ENCODE measurements around the gene SH3PXD2A. TPM values are rescaled to one million over a fixed set of nuclear protein-coding genes. Genes with fewer than 3 reads are reported as not detected.

Gene SH3PXD2A
- total RNA-seq, 1 donor from 2014 or later, result 17.3 TPM

GRCh38 chr10:103570844-103571655 lies 284.3 kb downstream of the SH3PXD2A start:
- Histone ChIP-seq H3K36me3 (ENCODE audit: insufficient read depth, low read length) (no peaks in the 10 kb centered on the region), H3K27me3 (ENCODE audit: insufficient read depth, low read length) (peaks cover 54% of the 10 kb centered on the region), H3K79me2 (ENCODE audit: insufficient read depth, low read length) (no peaks in the 10 kb centered on the region), H3K9me3 (ENCODE audit: insufficient read depth, low read depth, low read length) (no peaks in the 10 kb centered on the region), H3K9ac (ENCODE audit: low read length) (no peak overlapping the region), H3K4me1 (ENCODE audit: insufficient read depth, low read length) (no peaks in the 10 kb centered on the region), H3K27ac (ENCODE audit: low read depth, low read length) (no peak overlapping the region), H3K4me3 (ENCODE audit: insufficient read depth, low read depth, low read length) (no peak overlapping the region), H2AFZ (ENCODE audit: low read depth, low read length) (no peak overlapping the region), H4K20me1 (ENCODE audit: insufficient read depth, low read length) (no peaks in the 10 kb centered on the region), H3K4me2 (ENCODE audit: low read length) (no peak overlapping the region)
- no peak overlapping the region for H3K27ac Mint-ChIP-seq (ENCODE audit: unreplicated experiment)
- TF ChIP-seq EZH2 (IDR thresholded peaks at IDR 0.05; ENCODE audit: insufficient read depth, low read length) (no peak), CTCF (IDR thresholded peaks at IDR 0.05; ENCODE audit: insufficient read depth, low read depth, low read length) (no peak)
- peaks cover 1% of the 10 kb centered on the region for H3K36me3 Mint-ChIP-seq (ENCODE audit: low read depth, unreplicated experiment)
- DNase-seq (ENCODE audit: low read depth) (no peak), FAIRE-seq (no peak)
- peaks cover 68% of the 10 kb centered on the region for H3K27me3 Mint-ChIP-seq (ENCODE audit: low read depth, unreplicated experiment)
- no peaks in the 10 kb centered on the region for H3K4me1 Mint-ChIP-seq (ENCODE audit: low read depth, unreplicated experiment)
- no peak overlapping the region for H3K4me3 Mint-ChIP-seq (ENCODE audit: unreplicated experiment)
- H3K9me3 Mint-ChIP-seq (ENCODE audit: unreplicated experiment), result peaks cover 3% of the 10 kb centered on the region

GRCh38 chr10:103569896-103570295 lies 285.5 kb downstream of the SH3PXD2A start:
- peaks cover 65% of the 10 kb centered on the region for H3K27me3 Mint-ChIP-seq (ENCODE audit: low read depth, unreplicated experiment)
- Histone ChIP-seq H3K27ac (ENCODE audit: low read depth, low read length) (no peak overlapping the region), H3K9me3 (ENCODE audit: insufficient read depth, low read depth, low read length) (no peaks in the 10 kb centered on the region), H4K20me1 (ENCODE audit: insufficient read depth, low read length) (no peaks in the 10 kb centered on the region), H3K27me3 (ENCODE audit: insufficient read depth, low read length) (peaks cover 63% of the 10 kb centered on the region), H3K4me2 (ENCODE audit: low read length) (no peak overlapping the region), H3K79me2 (ENCODE audit: insufficient read depth, low read length) (no peaks in the 10 kb centered on the region), H3K4me3 (ENCODE audit: insufficient read depth, low read depth, low read length) (no peak overlapping the region), H3K9ac (ENCODE audit: low read length) (no peak overlapping the region), H3K36me3 (ENCODE audit: insufficient read depth, low read length) (no peaks in the 10 kb centered on the region), H3K4me1 (ENCODE audit: insufficient read depth, low read length) (no peaks in the 10 kb centered on the region), H2AFZ (ENCODE audit: low read depth, low read length) (no peak overlapping the region)
- no peaks in the 10 kb centered on the region for H3K36me3 Mint-ChIP-seq (ENCODE audit: low read depth, unreplicated experiment)
- H3K4me1 Mint-ChIP-seq (ENCODE audit: low read depth, unreplicated experiment), result no peaks in the 10 kb centered on the region
- FAIRE-seq (no peak), DNase-seq (ENCODE audit: low read depth) (no peak)
- peaks cover 2% of the 10 kb centered on the region for H3K9me3 Mint-ChIP-seq (ENCODE audit: unreplicated experiment)
- no peak overlapping the region for H3K27ac Mint-ChIP-seq (ENCODE audit: unreplicated experiment)
- H3K4me3 Mint-ChIP-seq (ENCODE audit: unreplicated experiment), result no peak overlapping the region
- TF ChIP-seq EZH2 (IDR thresholded peaks at IDR 0.05; ENCODE audit: insufficient read depth, low read length) (no peak), CTCF (IDR thresholded peaks at IDR 0.05; ENCODE audit: insufficient read depth, low read depth, low read length) (no peak)

DNA sequence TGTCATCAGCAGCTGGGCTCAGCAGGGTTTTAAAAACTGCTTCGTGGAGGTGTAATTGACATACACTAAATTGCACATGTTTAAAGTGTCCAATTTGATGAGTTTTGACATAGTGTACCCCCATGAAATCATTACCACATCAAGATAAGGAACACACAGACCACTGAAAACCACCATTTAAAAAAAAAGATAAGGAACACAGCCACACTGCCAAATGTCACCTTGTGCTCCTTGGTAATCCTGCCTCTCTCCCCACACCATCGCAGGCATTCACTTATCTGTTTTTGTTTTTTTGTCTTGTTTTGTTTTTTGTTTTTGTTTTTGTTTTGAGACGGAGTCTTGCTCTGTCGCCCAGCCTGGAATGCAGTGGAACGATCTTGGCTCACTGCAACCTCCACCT lies 286.9 kb downstream of the SH3PXD2A start:
- Mint-ChIP-seq H3K27me3 (ENCODE audit: low read depth, unreplicated experiment) (peaks cover 58% of the 10 kb centered on the region), H3K36me3 (ENCODE audit: low read depth, unreplicated experiment) (no peaks in the 10 kb centered on the region), H3K4me3 (ENCODE audit: unreplicated experiment) (no peak overlapping the region), H3K27ac (ENCODE audit: unreplicated experiment) (no peak overlapping the region), H3K9me3 (ENCODE audit: unreplicated experiment) (peaks cover 2% of the 10 kb centered on the region), H3K4me1 (ENCODE audit: low read depth, unreplicated experiment) (no peaks in the 10 kb centered on the region)
- no peak overlapping the region for H3K9ac ChIP-seq (ENCODE audit: low read length)
- peaks cover 67% of the 10 kb centered on the region for H3K27me3 ChIP-seq (ENCODE audit: insufficient read depth, low read length)
- no peak overlapping the region for H3K27ac ChIP-seq (ENCODE audit: low read depth, low read length)
- H3K9me3 ChIP-seq (ENCODE audit: insufficient read depth, low read depth, low read length), result no peaks in the 10 kb centered on the region
- no peak overlapping the region for H3K4me2 ChIP-seq (ENCODE audit: low read length)
- no peak for DNase-seq (ENCODE audit: low read depth)
- no peaks in the 10 kb centered on the region for H3K36me3 ChIP-seq (ENCODE audit: insufficient read depth, low read length)
- TF ChIP-seq EZH2 (IDR thresholded peaks at IDR 0.05; ENCODE audit: insufficient read depth, low read length), result no peak
- no peak for TF ChIP-seq CTCF (IDR thresholded peaks at IDR 0.05; ENCODE audit: insufficient read depth, low read depth, low read length)
- peaks cover 5% of the 10 kb centered on the region for H4K20me1 ChIP-seq (ENCODE audit: insufficient read depth, low read length)
- no peaks in the 10 kb centered on the region for H3K4me1 ChIP-seq (ENCODE audit: insufficient read depth, low read length)
- H2AFZ ChIP-seq (ENCODE audit: low read depth, low read length), result no peak overlapping the region
- H3K4me3 ChIP-seq (ENCODE audit: insufficient read depth, low read depth, low read length), result no peak overlapping the region
- no peak for FAIRE-seq
- H3K79me2 ChIP-seq (ENCODE audit: insufficient read depth, low read length), result no peaks in the 10 kb centered on the region
